EL (cell line): ENCODE measurements around the gene SULT1B1.

Experiments
- DNase-seq: peaks from one replicate; pipeline ENCODE4 v3.0.0-alpha.2; 2016

The SULT1B1 gene

GRCh38 chr4:69748173-69748572 lies 12.2 kb downstream of the SULT1B1 start:
- no peak for DNase-seq

DNA sequence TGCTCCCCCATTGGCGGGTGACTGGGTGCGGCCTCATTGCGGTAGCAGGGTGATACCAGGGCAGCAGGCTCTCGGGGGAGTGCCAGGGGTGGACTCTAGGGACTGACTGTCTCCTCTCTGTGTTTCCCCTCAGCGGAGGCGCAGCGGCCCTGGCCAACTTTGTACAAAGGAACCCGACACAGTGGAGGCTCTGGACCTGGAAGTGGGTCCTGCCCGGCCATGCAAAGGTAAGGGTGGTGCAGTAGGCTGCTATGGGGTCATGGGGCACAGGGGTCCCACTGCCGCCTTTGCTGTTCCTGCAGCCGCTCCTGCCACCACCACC lies 16.3 kb downstream of the SULT1B1 start:
- no peak for DNase-seq

DNA sequence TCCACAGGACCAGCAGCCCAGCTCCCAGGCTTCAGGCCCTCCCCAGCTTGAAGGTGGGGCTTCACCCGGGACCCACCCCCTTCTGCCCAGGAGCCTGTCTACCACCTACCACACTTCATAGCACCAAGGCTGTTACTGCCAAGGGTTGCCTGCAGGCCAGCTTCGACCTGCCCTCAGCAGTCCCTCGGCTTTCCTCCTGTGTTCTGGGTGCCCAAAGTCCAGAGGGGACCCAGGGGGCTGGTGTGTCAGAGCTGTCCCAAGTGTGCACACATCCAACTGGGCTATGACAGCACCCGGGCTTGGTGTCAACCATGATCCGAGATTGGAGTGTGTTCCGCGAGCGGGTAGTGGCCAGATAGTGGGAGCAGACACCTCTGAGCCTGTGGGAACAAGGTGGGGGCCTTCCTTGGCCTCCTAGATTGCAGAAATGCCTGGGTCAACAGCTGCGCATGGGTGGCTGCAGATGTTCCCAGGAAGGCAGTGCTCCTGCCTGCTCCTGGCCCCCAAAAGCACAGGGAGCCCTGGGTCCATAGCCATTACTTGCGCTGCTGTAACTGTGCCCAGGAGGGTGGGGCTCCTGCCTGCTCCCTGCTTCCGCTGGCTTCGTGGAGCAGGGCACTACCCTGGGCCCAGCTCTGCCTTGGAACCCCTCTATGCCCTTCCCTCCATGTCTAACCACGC lies 16.8 kb downstream of the SULT1B1 start:
- no peak for DNase-seq

- no peak for DNase-seq
Measured at GRCh38 chr4:69742596-69742995, 17.8 kb downstream of the SULT1B1 start.

DNA sequence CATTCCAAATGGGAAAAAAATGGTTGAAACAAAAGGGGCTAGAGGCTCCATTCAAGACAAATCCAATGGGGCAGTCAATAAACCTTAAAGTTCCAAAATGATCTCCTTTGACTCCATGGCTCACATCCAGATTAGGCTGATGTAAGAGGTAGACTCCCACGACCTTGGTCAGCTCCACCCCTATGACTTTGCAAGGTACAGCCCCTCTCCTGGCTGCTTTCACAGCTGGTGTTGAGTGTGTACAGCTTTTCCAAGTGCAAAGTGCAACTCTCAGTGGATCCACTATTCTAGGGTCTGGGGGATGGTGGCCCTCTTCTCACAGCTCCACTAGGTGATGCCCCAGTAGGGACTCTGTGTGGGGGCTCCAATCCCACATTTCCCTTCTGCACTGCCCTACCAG lies 21.5 kb downstream of the SULT1B1 start:
- DNase-seq = no peak

DNA sequence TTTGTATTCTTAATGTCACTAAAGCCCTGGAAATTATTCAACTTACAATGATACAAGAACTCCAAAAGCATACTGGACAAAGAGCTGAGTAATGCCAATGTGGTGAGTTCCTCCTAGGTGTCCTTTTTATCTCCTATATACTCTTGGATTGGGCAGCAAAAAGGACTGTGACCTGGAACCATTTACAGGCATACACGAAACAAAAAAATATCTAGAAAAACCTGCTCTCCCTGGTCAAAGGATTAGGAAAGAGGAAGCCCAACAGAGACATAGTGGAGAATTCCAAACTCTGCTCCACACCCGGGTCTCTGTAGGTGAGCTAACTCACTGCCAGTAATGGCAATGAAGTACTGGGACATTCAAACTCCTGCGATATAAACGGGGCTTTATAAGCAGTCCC lies 25.3 kb downstream of the SULT1B1 start:
- no peak for DNase-seq

- no peak for DNase-seq
Measured at GRCh38 chr4:69731847-69732246, 28.6 kb downstream of the SULT1B1 start.

- no peak for DNase-seq
Measured at GRCh38 chr4:69731241-69731640, 29.2 kb downstream of the SULT1B1 start.

- DNase-seq = no peak
Measured at GRCh38 chr4:69730002-69730401, 30.4 kb downstream of the SULT1B1 start.

DNA sequence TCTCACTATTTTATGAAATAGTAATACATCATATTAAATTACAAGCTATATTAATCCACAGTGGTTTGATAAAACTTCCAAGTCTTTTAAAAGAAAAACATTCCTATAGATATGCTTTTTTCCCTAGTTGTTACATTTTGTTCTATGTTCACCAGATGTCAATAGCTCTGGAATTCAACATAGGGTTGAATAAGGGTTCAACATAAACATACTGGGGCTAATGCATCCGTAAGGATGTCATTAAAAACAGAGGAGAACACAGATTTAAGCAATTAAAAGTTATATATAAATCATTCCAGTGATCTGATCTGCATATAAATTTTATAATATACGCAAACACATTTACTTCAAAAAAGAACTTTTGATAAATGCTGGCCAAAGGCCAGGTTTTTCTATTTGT lies 32.5 kb downstream of the SULT1B1 start:
- DNase-seq = no peak

- DNase-seq = no peak
Measured at GRCh38 chr4:69727426-69727825, 33.0 kb downstream of the SULT1B1 start.

DNA sequence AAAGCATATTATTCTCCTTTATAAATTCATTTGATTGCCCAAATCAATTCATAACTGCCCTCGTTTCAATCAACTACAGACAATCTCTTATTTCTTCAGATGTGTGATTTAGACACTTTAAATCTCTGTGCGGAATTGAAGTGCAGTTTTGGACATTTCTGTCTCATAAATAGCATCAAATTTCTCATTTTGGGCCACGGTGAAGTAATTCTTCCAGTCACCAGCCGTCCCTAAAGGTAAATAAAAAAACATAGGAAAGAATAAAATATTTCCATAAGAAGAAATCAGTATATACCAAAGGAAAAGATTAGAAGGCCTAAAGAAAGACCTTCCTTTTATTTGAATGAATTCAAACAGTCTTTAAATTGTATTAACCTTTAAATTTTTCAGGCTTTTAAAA lies 33.4 kb downstream of the SULT1B1 start:
- no peak for DNase-seq

- DNase-seq = no peak
Measured at GRCh38 chr4:69718396-69719271, 41.8 kb downstream of the SULT1B1 start.

- no peak for DNase-seq
Measured at GRCh38 chr4:69717778-69718177, 42.6 kb downstream of the SULT1B1 start.

- no peak for DNase-seq
Measured at GRCh38 chr4:69716654-69717053, 43.8 kb downstream of the SULT1B1 start.

DNA sequence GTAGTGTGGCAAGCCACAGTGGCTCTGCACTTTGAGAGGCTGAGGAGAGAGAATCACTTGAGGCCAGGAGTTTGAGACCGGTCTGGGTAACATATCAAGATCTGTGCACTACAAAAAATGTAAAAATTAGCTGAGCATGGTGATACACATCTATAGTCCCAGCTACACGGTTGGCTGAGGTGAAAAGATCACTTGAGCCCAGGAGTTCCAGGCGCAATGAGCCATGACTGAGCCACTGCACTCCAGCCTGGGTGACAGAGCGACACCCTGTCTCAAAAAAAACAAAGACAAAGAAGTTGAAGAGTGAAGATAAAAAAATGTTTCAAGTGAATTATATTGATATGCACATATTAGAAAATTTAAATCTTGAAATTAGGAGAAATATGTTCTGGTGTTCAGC lies 46.3 kb downstream of the SULT1B1 start:
- no peak for DNase-seq

DNA sequence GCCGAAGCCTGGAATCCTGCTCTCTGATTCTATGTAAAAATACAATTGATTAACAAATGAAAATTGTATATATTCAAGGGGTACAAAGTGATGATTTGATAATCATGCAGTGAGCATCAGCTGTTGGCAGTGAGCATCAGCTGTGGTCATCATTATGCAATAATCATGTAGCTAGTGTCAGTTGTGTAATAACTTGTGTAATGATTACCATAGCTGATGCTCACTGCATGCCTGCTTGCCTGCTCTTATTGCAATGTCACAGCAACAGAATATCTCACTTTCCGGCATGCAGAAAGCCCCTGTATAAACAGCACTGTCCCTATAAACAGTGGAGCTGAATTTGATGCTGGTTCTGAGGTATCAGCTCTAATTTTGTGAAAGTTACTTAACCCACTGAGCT lies 46.8 kb downstream of the SULT1B1 start:
- DNase-seq = no peak

GRCh38 chr4:69710580-69710979 lies 49.8 kb downstream of the SULT1B1 start:
- no peak for DNase-seq

- DNase-seq = no peak
Measured at GRCh38 chr4:69708211-69708610, 52.2 kb downstream of the SULT1B1 start.

- DNase-seq = no peak
Measured at GRCh38 chr4:69707807-69708206, 52.6 kb downstream of the SULT1B1 start.

GRCh38 chr4:69702201-69702600 lies 58.2 kb downstream of the SULT1B1 start:
- DNase-seq = no peak

- DNase-seq = no peak
Measured at GRCh38 chr4:69701696-69702095, 58.7 kb downstream of the SULT1B1 start.

DNA sequence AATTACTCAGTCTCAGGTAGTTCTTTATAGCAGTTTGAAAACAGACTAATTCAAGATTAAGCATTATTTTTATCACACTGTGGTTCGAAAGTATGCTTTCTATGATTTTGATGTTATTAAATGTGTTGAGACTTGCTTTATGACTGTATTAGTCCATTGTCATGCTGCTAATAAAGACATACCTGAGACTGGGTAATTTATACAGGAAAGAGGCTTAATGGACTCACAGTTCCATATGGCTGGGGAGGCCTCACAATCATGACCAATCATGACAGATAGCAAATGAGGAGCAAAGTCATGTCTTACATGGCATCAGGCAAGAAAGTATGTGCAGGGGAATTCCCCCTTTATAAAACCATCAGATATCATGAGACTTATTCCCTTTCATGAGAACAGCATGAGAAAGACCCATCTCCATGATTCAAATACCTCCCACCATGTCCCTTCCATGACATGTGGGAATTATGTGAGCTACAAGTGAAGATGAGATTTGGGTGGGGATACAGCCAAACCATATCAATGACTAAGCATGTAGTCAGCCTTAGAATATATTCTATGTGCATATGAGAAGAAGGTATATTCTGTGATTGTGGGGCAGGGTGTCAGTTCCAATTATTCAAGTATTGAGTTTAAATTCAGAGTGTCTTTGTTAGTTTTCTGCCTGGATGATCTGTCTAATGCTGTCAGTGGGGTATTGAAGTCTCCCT lies 62.7 kb downstream of the SULT1B1 start:
- no peak for DNase-seq

DNA sequence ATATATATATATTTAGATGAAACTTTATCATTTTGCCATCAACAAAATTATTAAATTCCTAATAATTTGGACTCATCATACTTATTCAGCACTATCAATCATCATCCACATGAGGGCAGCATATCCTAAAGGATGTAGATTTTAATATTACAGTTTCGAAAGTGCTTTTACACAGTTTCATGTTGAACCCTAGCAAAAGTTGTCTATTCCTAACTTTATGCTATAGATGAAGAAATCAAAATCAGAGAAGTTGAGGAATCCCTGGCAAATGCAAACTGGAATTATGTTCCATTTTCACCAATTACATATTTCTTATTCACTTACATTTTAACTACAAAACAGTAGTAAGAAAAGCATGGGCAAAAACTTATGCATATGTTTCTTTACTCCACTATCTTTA lies 70.8 kb downstream of the SULT1B1 start:
- peak; percentile 13 for DNase-seq
